ENCODE results near the gene GSN. TPM values are rescaled to one million over a fixed set of nuclear protein-coding genes. Genes with fewer than 3 reads are reported as not detected.

The GSN gene
- total and polyA plus RNA-seq, 2 of the 8 experiments (the other 6 are each of a cell fraction or from before 2014, with no cell fraction given): 52.3 to 94.5 TPM

GRCh38 chr9:121304707-121305106, 36.7 kb downstream of the GSN start:
- POLR2A ChIA-PET (ENCODE audit: partially characterized antibody): no interaction called here
- no peak for TF ChIP-seq MAFK (IDR thresholded peaks at IDR 0.05; ENCODE audit: low read depth, low read length)
- no peak for TF ChIP-seq SIN3A (conservative IDR thresholded peaks at IDR 0.05 in 1 of 2, IDR thresholded peaks at IDR 0.05 in 1 of 2; ENCODE audit: low read depth in 1 of 2, low read length in 2 of 2)
- no peak for TF ChIP-seq NANOG (IDR thresholded peaks at IDR 0.05; ENCODE audit: insufficient read depth, low read depth, low read length, poor library complexity, severe bottlenecking)
- no peak for TF ChIP-seq KDM5A (IDR thresholded peaks at IDR 0.05; ENCODE audit: low read length)
- TF ChIP-seq FOSL1 (IDR thresholded peaks at IDR 0.05; ENCODE audit: insufficient read depth, low read depth, low read length): no peak
- TF ChIP-seq KDM4A (IDR thresholded peaks at IDR 0.05; ENCODE audit: low read depth, low read length, severe bottlenecking): no peak
- TF ChIP-seq RBBP5 (IDR thresholded peaks at IDR 0.05; ENCODE audit: borderline replicate concordance, low read depth, low read length): no peak
- no peak for TF ChIP-seq CTBP2 (IDR thresholded peaks at IDR 0.05; ENCODE audit: borderline replicate concordance, insufficient read depth, insufficient read length, low read length)
- TF ChIP-seq GABPA (IDR thresholded peaks at IDR 0.05; ENCODE audit: borderline replicate concordance, insufficient read depth, low read length): no peak
- no peak for TF ChIP-seq POLR2AphosphoS5 (IDR thresholded peaks at IDR 0.05; ENCODE audit: low read depth, low read length)
- no peak for TF ChIP-seq BRCA1 (IDR thresholded peaks at IDR 0.05; ENCODE audit: low read depth, low read length)
- TF ChIP-seq, protein P1, sequence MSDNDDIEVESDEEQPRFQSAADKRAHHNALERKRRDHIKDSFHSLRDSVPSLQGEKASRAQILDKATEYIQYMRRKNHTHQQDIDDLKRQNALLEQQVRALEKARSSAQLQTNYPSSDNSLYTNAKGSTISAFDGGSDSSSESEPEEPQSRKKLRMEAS (IDR thresholded peaks at IDR 0.05): no peak
- no peak for TF ChIP-seq TCF12 (IDR thresholded peaks at IDR 0.05; ENCODE audit: low read depth, low read length)
- TF ChIP-seq BACH1 (IDR thresholded peaks at IDR 0.05; ENCODE audit: low read length): no peak

More at GRCh38 chr9:121304707-121305106, 36.7 kb downstream of the GSN start:
- no peak overlapping the region for H4K91ac ChIP-seq (replicated peaks; ENCODE audit: insufficient read length, low read length)
- no peak overlapping the region for H4K8ac ChIP-seq (ENCODE audit: extremely low read depth, insufficient read depth, low read length)
- DNase-seq (ENCODE audit: low read depth in 1 of 2, low spot score in 2 of 2) (no peak), FAIRE-seq (no peak)
- H3K79me2 ChIP-seq (ENCODE audit: control insufficient read depth in 1 of 2, insufficient read depth in 2 of 2, low read length in 2 of 2): no peaks in the 10 kb centered on the region
- H3K36me3 ChIP-seq (ENCODE audit: control insufficient read depth in 2 of 4, insufficient read depth in 4 of 4, low read length in 3 of 4): no peaks in the 10 kb centered on the region; a peak in 2 of 8 replicates
- H3K23ac ChIP-seq (ENCODE audit: insufficient read length): no peak overlapping the region
- no peak overlapping the region for H3K27ac ChIP-seq (ENCODE audit: low read depth, low read length)
- peaks cover 5 to 20% (median 14%) of the 10 kb centered on the region in 4 experiments for H3K27me3 ChIP-seq (replicated peaks in 1 of 4; ENCODE audit: control insufficient read depth in 3 of 4, extremely low read depth in 1 of 4, insufficient read depth in 3 of 4, low read length in 3 of 4)
- no peak overlapping the region for H2AK5ac ChIP-seq (ENCODE audit: low read depth, low read length)
- no peak overlapping the region for H2BK120ac ChIP-seq (replicated peaks; ENCODE audit: low read depth, low read length)
- CTCF ChIA-PET (ENCODE audit: partially characterized antibody): interaction anchor here (0.9 to 6.4 kb wide), 7 partner anchors 14 to 95 kb away, joined by 3 to 37 read pairs (median 11); no protein-coding TSS in a partner anchor
- no peak overlapping the region for H2BK15ac ChIP-seq (ENCODE audit: low read length)
- no peak overlapping the region for H3K4me3 ChIP-seq (ENCODE audit: extremely low read depth in 1 of 4, insufficient read depth in 2 of 4, low read depth in 3 of 4, low read length in 4 of 4)
- no peak overlapping the region for H2BK12ac ChIP-seq (ENCODE audit: low read depth, low read length)
- peaks cover 3% of the 10 kb centered on the region; the same call in 1 of the 2 replicates for H3K23me2 ChIP-seq (ENCODE audit: low read depth, low read length)
- H3K9ac ChIP-seq (replicated peaks in 1 of 4; ENCODE audit: extremely low read depth in 1 of 4, low read depth in 3 of 4, low read length in 3 of 4): no peak overlapping the region
- no peak overlapping the region for H3K14ac ChIP-seq (ENCODE audit: insufficient read length)
- H3K4ac ChIP-seq (replicated peaks; ENCODE audit: insufficient read length, low read depth, low read length): no peak overlapping the region
- no peak overlapping the region for H2BK20ac ChIP-seq (ENCODE audit: low read length)
- H2AFZ ChIP-seq (ENCODE audit: low read length): no peak overlapping the region
- H3K79me1 ChIP-seq (ENCODE audit: low read depth, low read length): no peaks in the 10 kb centered on the region
- no peaks in the 10 kb centered on the region for H3K9me3 ChIP-seq (ENCODE audit: insufficient read depth in 2 of 2, low read depth in 1 of 2, low read length in 1 of 2)
- H3K4me1 ChIP-seq (replicated peaks in 1 of 4; ENCODE audit: control insufficient read depth in 3 of 4, insufficient read depth in 4 of 4, low read length in 3 of 4): peaks cover 4 to 16% (median 6%) of the 10 kb centered on the region in 4 experiments; a peak in 6 of 7 replicates
- 88% methylated on average over 1 of the region's 1 CpG; no CpG with 5 or more reads in 1 of the 2 experiments for WGBS, 2 experiments (ENCODE audit: extremely low coverage in 1 of 2, insufficient coverage in 1 of 2, insufficient read length in 1 of 2, insufficient replicate concordance in 2 of 2, low coverage in 1 of 2, low lambda C conversion rate in 2 of 2, missing lambda C conversion rate in 1 of 2)
- no peak overlapping the region for H2BK5ac ChIP-seq (ENCODE audit: low read depth, low read length)
- H4K20me1 ChIP-seq (replicated peaks in 1 of 2; ENCODE audit: control insufficient read depth in 1 of 2, insufficient read depth in 2 of 2, low read length in 2 of 2): peaks cover 3 to 4% of the 10 kb centered on the region in 2 experiments
- H3K18ac ChIP-seq (ENCODE audit: extremely low read depth, low read length): no peak overlapping the region
- no peak overlapping the region for H3K4me2 ChIP-seq (ENCODE audit: insufficient read depth in 1 of 2, low read depth in 2 of 2, low read length in 2 of 2)
- no peak overlapping the region for H4K5ac ChIP-seq (ENCODE audit: insufficient read length, low read depth, low read length)
- no peak overlapping the region for H3K56ac ChIP-seq (replicated peaks; ENCODE audit: insufficient read length, low read depth, low read length)

All from H1 (cell line).